IPS DF 6.9 (cell line): ENCODE results near the gene STMN1.
"Not testable (repeated sequence)": the region's sequence is repeated elsewhere in the genome, so short reads cannot be mapped to it uniquely, and the experiment has no call there.

Experiments
- DNase-seq: peaks from one replicate; pipeline ENCODE4 v3.0.0-alpha.2; 2013; ENCODE audit warnings: low read depth, low spot score
- H3K27ac ChIP-seq: one replicate; pipeline ENCODE4 v1.5.1; 2013; ENCODE audit warnings: low read length, control low read depth
- H3K27me3 ChIP-seq: 2 replicates; pipeline ENCODE4 v1.6.1; 2013; ENCODE audit warnings: mild to moderate bottlenecking, low read length; ENCODE audit not compliant: control insufficient read depth, insufficient read depth
- H3K36me3 ChIP-seq: 2 replicates; pipeline ENCODE4 v1.6.1; 2013; ENCODE audit warnings: low read length; ENCODE audit not compliant: control insufficient read depth, insufficient read depth
- H3K4me1 ChIP-seq: 2 replicates; pipeline ENCODE4 v1.6.1; 2013; ENCODE audit warnings: low read length; ENCODE audit not compliant: control insufficient read depth, insufficient read depth
- H3K4me3 ChIP-seq: 2 replicates; pipeline ENCODE4 v1.5.1; 2013; ENCODE audit warnings: mild to moderate bottlenecking, low read length
- H3K9me3 ChIP-seq: 2 replicates; pipeline ENCODE4 v1.6.1; 2013; ENCODE audit warnings: low read length, inconsistent platforms; ENCODE audit not compliant: control insufficient read depth, insufficient read depth
- WGBS: extraction: QIAGEN DNeasy Blood & Tissue Kit; methylation state at CpG from one replicate; pipeline ENCODE4 v1.1.7; 2013; ENCODE audit warnings: mixed read lengths, missing lambda C conversion rate; ENCODE audit not compliant: insufficient read length, insufficient coverage; 5-methylcytosine and 5-hydroxymethylcytosine counted together

STMN1 gene

DNA sequence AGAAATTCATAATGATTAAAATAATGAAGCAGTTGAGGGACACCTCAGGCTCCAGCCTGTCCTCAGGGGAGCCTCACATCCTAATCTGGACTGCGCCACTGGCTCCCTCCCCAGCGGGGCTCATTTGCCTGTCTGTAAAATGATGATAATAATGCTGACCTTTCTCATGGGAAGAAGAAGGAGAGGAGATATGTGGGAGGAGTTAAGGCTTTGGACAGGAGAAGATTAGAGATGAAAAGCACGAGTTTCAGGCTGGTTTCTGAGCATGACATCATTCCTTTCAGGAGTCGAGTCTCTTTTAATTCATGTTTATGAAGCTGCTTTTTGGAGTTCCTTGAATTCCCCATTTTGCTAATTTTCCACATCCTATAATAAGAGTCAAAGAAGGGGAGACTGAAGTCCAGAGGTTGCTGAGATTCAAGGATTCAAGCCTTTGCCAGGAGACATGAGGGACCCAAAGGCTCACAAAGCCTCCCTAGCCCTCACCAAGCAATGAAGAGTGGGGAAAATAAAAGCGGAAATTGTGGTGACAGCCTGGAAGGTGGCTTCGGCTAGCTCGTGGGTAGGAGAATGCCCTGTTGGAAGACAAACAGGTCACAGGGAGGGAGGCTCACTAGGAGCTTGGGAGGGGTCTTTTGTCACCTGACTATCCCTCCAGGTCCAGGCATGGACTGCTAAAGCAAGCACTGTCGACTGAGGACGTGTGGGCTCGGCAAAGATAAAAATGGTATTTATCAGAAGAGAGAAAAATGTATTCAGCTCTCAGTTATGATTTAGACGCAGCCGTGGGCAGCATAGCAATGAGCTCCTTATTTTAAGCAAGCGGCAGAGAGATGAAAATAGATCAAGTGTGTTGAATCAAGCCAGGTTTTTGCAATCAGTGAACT is 27.5 kb upstream of the STMN1 start:
- Histone ChIP-seq H3K36me3 (no peaks in the 10 kb centered on the region), H3K27me3 (no peaks in the 10 kb centered on the region), H3K9me3 (no peaks in the 10 kb centered on the region), H3K27ac (no peak overlapping the region), H3K4me1 (no peaks in the 10 kb centered on the region; the same call in 1 of the 2 replicates), H3K4me3 (no peak overlapping the region)
- no CpG with 5 or more reads among the region's 13 CpGs for WGBS
- DNase-seq: no peak

DNA sequence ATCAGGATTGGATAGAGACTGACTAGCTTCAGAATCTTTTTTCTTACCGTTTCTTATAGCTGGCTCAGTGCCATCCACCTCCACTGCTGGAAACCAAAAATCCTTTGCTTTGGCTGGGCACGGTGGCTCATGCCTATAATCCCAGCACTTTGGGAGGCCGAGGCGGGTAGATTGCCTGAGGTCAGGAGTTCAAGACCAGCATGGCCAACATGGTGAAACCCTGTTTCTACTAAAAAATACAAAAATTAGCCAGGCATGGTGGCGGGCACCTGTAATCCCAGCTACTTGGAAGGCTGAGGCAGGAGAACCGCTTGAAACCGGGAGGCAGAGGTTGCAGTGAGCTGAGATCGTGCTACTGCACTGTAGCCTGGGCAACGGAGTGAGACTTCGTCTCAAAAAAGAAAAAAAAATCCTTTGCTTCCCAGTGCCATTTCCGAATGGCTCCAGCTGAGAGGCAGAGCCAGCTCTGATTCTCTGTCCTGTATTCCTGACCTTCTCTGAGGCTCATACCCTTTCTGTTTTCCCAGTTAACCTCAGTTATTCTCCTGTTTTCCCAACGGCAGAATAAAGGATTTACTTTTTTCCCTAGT is 26.7 kb upstream of the STMN1 start:
- WGBS: no CpG with 5 or more reads among the region's 12 CpGs

DNA sequence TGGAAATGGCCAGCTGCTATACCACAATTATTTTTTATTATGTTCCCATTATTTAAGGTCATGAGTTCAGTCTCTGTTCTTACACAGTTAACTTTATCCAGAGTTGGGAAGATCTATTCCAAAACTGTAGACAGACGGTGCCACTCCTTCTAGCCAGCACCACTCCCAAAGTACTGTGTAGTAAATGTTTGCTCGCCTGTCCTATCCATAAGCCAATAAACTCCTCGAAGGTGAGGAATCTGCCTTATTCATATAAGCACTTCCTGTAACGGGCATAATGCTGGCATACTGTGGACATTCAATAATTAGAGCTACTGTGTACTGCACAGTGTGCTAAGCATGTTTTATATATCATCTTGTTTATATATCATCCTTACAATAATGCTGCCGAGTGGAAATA is 26.1 kb upstream of the STMN1 start:
- no peak overlapping the region for H3K27ac ChIP-seq
- H3K36me3 ChIP-seq: no peaks in the 10 kb centered on the region

More for the DNA sequence above, 26.7 kb upstream of the STMN1 start:
- not testable (repeated sequence) for H3K27ac ChIP-seq, H3K4me3 ChIP-seq, H3K4me1 ChIP-seq, DNase-seq, H3K9me3 ChIP-seq, H3K36me3 ChIP-seq, H3K27me3 ChIP-seq

DNA sequence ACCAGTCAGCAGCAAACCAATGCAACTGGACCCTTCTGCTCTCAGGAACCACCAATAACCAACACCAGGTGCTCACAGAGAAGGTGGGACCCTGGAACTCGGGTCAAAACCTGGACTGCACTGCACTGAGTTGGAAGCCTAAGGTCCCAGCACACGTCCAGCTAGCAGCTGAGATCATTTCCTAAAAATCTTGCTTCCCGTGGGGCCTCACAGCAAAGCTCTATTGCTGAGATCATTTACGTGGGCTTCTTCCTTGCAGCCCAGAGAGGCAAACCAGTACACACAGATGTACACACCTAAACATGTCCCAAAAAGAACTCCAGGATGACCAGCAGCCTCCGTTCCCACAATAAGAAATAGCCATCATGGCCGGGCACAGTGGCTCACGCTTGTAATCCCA is 22.8 kb upstream of the STMN1 start:
- WGBS: no CpG with 5 or more reads among the region's 7 CpGs
- no peak for DNase-seq
- Histone ChIP-seq H3K27ac (no peak overlapping the region), H3K4me1 (peaks cover 5% of the 10 kb centered on the region), H3K27me3 (no peaks in the 10 kb centered on the region), H3K36me3 (no peaks in the 10 kb centered on the region), H3K9me3 (no peaks in the 10 kb centered on the region), H3K4me3 (no peak overlapping the region)

More for the DNA sequence above, 26.1 kb upstream of the STMN1 start:
- Histone ChIP-seq H3K4me3 (no peak overlapping the region), H3K9me3 (no peaks in the 10 kb centered on the region), H3K4me1 (peaks cover 2% of the 10 kb centered on the region), H3K27me3 (no peaks in the 10 kb centered on the region)
- no CpG with 5 or more reads among the region's 5 CpGs for WGBS
- DNase-seq: no peak

DNA sequence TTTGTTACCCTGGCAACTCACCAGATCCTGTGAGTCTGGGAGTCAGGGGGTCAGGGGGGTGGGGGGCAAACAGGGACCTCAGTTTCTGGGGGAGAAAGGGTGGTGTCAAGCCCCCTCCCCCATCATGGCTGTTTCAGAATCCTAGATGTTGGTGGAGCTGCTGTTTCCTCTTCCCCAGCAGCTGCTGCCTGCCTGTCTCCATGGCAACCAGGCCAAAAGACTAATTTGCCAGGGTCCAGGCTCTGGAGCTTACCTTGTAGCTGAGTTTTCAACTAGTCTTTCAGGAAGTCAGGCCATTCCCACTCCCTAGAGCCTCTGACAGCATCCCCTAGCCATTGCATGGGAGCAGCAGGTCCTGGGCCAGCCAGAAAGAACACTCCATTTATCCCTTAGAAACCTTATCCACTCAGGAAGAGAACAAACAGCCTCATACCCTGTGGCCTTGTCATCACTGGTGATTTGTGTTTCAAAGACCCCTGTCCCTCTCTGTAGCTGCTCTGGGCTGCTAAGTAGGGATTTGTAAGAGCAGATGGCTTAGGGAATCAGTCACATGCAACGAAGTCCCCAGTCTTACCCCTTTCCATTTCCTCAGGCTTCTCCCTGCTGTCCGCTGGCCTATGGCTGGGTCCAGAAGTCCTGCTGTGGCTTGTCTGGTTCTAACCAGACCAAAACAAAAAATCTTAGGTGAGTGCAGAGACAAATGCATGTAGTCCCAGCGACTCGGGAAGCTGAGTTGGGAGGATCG is 21.5 kb upstream of the STMN1 start:
- Histone ChIP-seq H3K4me1 (peaks cover 5% of the 10 kb centered on the region), H3K27me3 (no peaks in the 10 kb centered on the region), H3K27ac (no peak overlapping the region), H3K36me3 (no peaks in the 10 kb centered on the region), H3K4me3 (no peak overlapping the region), H3K9me3 (no peaks in the 10 kb centered on the region)
- WGBS: no CpG with 5 or more reads among the region's 5 CpGs
- no peak for DNase-seq

DNA sequence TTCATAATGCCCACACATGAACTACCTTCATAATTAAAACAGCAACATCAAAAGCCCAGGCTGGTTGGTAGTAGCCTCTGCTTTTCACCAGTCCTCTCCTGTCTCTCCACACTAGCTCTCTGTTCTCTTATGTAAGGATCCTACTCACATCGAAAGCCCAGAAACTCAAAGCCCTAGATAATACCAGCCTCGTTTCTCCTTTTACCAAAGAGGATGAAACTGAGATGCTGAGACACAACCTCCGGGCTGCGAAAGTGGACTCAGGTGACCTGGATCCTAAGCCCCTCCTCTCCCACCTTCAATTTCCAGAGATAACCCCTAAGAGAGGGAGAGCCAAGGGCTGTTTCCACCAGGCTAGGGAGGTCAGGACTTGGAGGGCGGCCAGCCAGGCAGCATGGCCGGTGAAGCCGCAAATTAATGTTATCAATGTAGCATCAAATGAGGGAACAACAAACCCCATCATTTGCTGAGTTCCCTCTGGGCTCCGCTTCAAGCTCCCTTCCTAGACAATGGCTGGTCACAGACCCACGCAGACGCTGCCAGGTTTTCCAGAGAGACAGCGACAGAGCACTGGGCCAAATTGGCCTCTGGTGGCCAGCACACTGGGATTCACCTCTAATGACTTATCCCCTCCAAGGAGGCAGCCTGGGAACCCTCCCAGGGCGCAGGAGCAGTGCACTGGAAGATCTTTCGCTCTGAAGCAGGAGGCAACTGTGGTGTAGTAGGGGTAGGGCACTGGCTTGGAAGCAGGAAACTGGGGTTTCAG is 20.7 kb upstream of the STMN1 start:
- no peak for DNase-seq

DNA sequence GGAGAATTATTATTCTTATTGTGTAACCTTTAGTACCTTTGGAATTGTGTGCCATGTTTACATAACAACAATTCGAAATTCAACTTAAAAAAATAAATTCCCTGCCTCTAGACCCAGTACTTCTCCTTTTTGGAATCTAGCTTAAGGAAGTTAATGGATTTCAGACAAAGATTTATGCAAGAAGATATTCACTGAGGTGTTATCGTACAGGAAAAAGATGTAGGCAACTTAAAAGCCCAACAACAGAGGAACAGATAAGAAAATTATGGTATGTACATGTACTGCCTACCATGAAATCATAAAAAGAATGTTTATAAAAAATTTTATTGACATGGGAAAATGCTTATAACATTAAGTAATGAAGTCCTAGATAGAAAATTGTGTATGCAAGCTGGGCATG is 18.2 kb upstream of the STMN1 start:
- no CpG with 5 or more reads among the region's 2 CpGs for WGBS
- H3K36me3 ChIP-seq: no peaks in the 10 kb centered on the region
- H3K9me3 ChIP-seq: no peaks in the 10 kb centered on the region
- peaks cover 6% of the 10 kb centered on the region for H3K4me1 ChIP-seq
- H3K27ac ChIP-seq: no peak overlapping the region
- H3K27me3 ChIP-seq: no peaks in the 10 kb centered on the region
- no peak overlapping the region for H3K4me3 ChIP-seq
- DNase-seq: no peak

More for the DNA sequence above, 20.7 kb upstream of the STMN1 start:
- Histone ChIP-seq H3K36me3 (no peaks in the 10 kb centered on the region), H3K4me1 (peaks cover 6% of the 10 kb centered on the region), H3K27ac (no peak overlapping the region), H3K9me3 (no peaks in the 10 kb centered on the region), H3K27me3 (no peaks in the 10 kb centered on the region), H3K4me3 (no peak overlapping the region)
- WGBS: no CpG with 5 or more reads among the region's 13 CpGs

DNA sequence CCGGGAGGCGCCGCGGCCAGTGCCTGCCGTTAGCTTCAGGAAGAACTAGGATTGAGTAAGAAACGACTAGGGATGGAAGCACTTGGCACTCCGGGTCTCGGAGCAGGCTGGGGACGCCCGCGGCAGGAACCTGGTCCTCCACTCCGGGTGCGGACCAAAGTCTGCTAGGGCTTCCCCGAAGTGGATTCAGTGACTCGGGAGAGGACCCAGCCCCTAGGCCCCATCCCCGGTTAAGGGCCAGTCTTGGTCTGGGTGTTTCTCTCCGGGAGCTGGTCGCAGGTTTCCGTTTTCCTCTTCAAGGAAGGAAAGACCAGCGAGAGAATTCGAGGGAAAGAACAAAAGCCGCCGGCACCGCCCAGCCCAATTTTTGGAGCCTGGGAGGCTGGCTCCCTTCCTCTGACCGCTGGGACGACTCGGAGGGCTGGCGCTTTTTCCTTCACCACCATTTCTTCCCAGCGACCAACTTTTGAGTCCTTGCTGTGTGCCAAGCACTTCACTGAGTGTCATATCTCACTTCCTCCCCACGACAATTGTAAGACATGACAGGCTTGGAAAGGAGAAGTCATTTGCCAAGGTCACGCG is 16.8 kb upstream of the STMN1 start:
- no CpG with 5 or more reads among the region's 32 CpGs for WGBS
- no peaks in the 10 kb centered on the region for H3K36me3 ChIP-seq
- H3K9me3 ChIP-seq: no peaks in the 10 kb centered on the region
- H3K27ac ChIP-seq: no peak overlapping the region
- H3K27me3 ChIP-seq: no peaks in the 10 kb centered on the region
- DNase-seq: no peak
- peaks cover 6% of the 10 kb centered on the region; the same call in 1 of the 2 replicates for H3K4me1 ChIP-seq
- peak overlapping the region; percentile 75; the same call in 1 of the 2 replicates for H3K4me3 ChIP-seq

DNA sequence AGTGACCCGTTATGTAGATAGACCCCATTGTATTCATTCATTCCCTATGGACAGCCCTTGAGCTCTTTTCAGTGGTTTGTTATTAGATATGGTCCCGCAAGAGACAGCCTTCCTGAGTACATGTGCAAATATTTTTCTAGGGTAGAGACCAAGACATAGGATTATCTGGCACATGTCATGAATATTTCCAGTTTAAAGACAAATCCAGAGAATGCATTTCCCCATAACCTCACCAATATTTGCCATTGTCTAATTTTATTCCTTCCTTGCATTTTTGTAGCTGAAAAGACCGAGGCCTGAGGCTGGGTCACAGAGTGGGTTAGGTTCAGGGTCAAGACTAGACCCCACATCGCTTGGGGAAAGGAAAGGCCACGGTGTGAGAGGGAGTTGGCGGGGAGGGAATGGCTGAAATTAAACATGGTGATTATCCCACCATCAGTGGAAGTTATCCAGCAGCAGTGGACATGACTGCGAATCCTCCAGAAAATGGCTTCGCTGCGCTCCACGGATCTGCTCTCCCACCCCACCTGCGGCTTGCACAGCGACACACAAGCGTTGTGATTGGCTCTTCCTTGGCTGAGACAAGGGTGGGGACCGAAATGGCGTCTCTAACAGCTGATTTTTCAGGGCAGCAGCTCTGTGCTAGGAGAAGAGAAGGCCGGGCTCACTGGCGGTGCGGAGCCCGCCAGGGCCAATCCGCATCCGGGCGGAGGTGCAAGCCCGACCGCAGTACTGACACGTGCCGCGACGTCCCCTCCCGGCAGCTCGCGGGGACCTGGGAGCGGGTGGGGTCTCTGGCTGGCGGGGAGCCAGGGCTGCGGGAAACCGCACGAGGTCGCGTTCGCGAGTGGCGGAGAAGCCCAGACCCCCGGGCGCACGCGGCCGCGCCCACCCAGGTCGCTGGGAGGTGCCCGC is 16.1 kb upstream of the STMN1 start:
- DNase-seq: no peak
- Histone ChIP-seq H3K36me3 (no peaks in the 10 kb centered on the region), H3K4me3 (peak overlapping the region; percentile 75), H3K27me3 (no peaks in the 10 kb centered on the region), H3K9me3 (no peaks in the 10 kb centered on the region), H3K27ac (no peak overlapping the region), H3K4me1 (0 out of 2 replicates have a peak, but pooled peaks cover 4% of the 10 kb centered on the region)
- no CpG with 5 or more reads among the region's 49 CpGs for WGBS
